Spleen (tissue), 7 donors: ENCODE results near the gene MCC.

ENCODE experiments used
- POLR2A ChIP-seq, 3 donors: fragments of 450-650 bp; IDR thresholded peaks; one replicate each; pipeline ENCODE4 v1.5.1; 2017; ENCODE audit warnings: antibody characterized with exemption in 3 of 3, mild to moderate bottlenecking in 1 of 3
- POLR2AphosphoS5 ChIP-seq, 3 donors: sonication (generic); formaldehyde crosslinking; IDR thresholded peaks; one replicate each; pipeline ENCODE4 v1.5.1; 2017; ENCODE audit warnings: antibody characterized with exemption in 3 of 3
- TF ChIP-seq, protein P1 (sequence below), 11 experiments: fragments of 200-600 bp in 7 of 11; fragments of 450-650 bp in 4 of 11; sonication (generic) in 4 of 11; IDR thresholded peaks in 8 of 11; conservative IDR thresholded peaks in 3 of 11; 1 replicate in 7 of 11; 2 replicates in 4 of 11; pipeline versions ENCODE4 v1.4.0 to v1.8.0; 2016 to 2021; ENCODE audit warnings: antibody characterized with exemption in 11 of 11, inconsistent platforms in 4 of 11, mild to moderate bottlenecking in 1 of 11
- donor health status: DM: no; HTN: no; CAD: no; lungs with moderate emphysema.
- donor health status: DM: no; HTN: no; CAD: no.
- donor health status: DM: no; HTN: no; CAD: no.

DNA sequence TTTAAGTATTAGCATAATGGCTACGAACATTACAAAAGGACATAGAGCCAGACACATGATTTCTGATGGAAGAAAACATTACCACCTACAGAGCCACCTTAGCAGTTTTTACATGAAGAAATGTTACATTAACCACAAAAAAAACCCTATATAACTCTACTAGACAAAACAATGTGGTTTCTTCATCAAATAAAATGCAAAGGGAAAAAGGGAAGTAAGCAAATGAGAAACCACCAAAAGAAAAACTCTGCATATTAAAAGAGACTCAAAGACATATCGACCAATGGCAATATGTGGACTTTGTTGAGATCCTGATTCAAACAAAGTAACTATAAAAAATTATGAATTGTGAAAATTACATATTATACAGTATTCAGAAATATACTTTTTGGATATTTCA is 186.1 kb downstream of the MCC start:
- TF ChIP-seq POLR2AphosphoS5 (IDR thresholded peaks at IDR 0.05) (no peak), POLR2A (IDR thresholded peaks at IDR 0.05) (no peak)
- TF ChIP-seq, protein P1, sequence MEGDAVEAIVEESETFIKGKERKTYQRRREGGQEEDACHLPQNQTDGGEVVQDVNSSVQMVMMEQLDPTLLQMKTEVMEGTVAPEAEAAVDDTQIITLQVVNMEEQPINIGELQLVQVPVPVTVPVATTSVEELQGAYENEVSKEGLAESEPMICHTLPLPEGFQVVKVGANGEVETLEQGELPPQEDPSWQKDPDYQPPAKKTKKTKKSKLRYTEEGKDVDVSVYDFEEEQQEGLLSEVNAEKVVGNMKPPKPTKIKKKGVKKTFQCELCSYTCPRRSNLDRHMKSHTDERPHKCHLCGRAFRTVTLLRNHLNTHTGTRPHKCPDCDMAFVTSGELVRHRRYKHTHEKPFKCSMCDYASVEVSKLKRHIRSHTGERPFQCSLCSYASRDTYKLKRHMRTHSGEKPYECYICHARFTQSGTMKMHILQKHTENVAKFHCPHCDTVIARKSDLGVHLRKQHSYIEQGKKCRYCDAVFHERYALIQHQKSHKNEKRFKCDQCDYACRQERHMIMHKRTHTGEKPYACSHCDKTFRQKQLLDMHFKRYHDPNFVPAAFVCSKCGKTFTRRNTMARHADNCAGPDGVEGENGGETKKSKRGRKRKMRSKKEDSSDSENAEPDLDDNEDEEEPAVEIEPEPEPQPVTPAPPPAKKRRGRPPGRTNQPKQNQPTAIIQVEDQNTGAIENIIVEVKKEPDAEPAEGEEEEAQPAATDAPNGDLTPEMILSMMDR (IDR thresholded peaks at IDR 0.05 in 8 of 11, conservative IDR thresholded peaks at IDR 0.05 in 3 of 11), result no peak
